CD4-positive, alpha-beta T cell treated with Interferon gamma for 1 hour (primary cell): Measurements from ENCODE around the gene PTPN13.

Experiments used
- DNase-seq: peaks from one replicate; pipeline ENCODE4 v3.0.0-alpha.2; 2020

Gene PTPN13

GRCh38 chr4:86593688-86594558 is at the start of gene PTPN13:
TSS of gene PTPN13 (plus strand) at chr4:86594315. CDS start at chr4:86635257, 40,942 bp downstream.
- DNase-seq: peak; percentile 86

GRCh38 chr4:86547140-86547539 is 47.0 kb upstream of the PTPN13 start:
- DNase-seq: no peak

GRCh38 chr4:86549163-86549788 is 44.8 kb upstream of the PTPN13 start:
- DNase-seq: no peak

GRCh38 chr4:86551387-86551786 is 42.7 kb upstream of the PTPN13 start:
- no peak for DNase-seq

- no peak for DNase-seq
Measured at GRCh38 chr4:86554646-86555045, 39.5 kb upstream of the PTPN13 start.

GRCh38 chr4:86556791-86557415 is 37.2 kb upstream of the PTPN13 start:
- no peak for DNase-seq

GRCh38 chr4:86557526-86557925 is 36.6 kb upstream of the PTPN13 start:
- no peak for DNase-seq

- no peak for DNase-seq
Measured at GRCh38 chr4:86558258-86558657, 35.9 kb upstream of the PTPN13 start.

- DNase-seq: no peak
Measured at GRCh38 chr4:86558797-86559196, 35.3 kb upstream of the PTPN13 start.

GRCh38 chr4:86560447-86560846 is 33.7 kb upstream of the PTPN13 start:
- DNase-seq: no peak

- no peak for DNase-seq
Measured at GRCh38 chr4:86561256-86561655, 32.9 kb upstream of the PTPN13 start.

- no peak for DNase-seq
Measured at GRCh38 chr4:86563416-86563815, 30.7 kb upstream of the PTPN13 start.

GRCh38 chr4:86564795-86565194 is 29.3 kb upstream of the PTPN13 start:
- no peak for DNase-seq

- DNase-seq: no peak
Measured at GRCh38 chr4:86565651-86566050, 28.5 kb upstream of the PTPN13 start.

GRCh38 chr4:86569103-86569870 is 24.8 kb upstream of the PTPN13 start:
- DNase-seq: no peak

- DNase-seq: no peak
Measured at GRCh38 chr4:86579941-86580340, 14.2 kb upstream of the PTPN13 start.

- DNase-seq: no peak
Measured at GRCh38 chr4:86582410-86582809, 11.7 kb upstream of the PTPN13 start.

- DNase-seq: no peak
Measured at GRCh38 chr4:86586160-86586572, 7.9 kb upstream of the PTPN13 start.

GRCh38 chr4:86586626-86587380 is 7.3 kb upstream of the PTPN13 start:
- DNase-seq: no peak

GRCh38 chr4:86587381-86588140 is 6.6 kb upstream of the PTPN13 start:
- no peak for DNase-seq

- DNase-seq: no peak
Measured at GRCh38 chr4:86592553-86593249, 1.4 kb upstream of the PTPN13 start.
